ENCODE data around the gene CA11.

GRCh38 chr19:48683349-48683748, 37.4 kb upstream of the CA11 start:
- TF ChIP-seq YY1 (IDR thresholded peaks at IDR 0.05; ENCODE audit: low read depth) (no peak), EP300 (IDR thresholded peaks at IDR 0.05; ENCODE audit: borderline replicate concordance) (no peak), TCF12 (IDR thresholded peaks at IDR 0.05; ENCODE audit: low read depth) (no peak), ZBTB7A (IDR thresholded peaks at IDR 0.05; ENCODE audit: low read depth) (no peak), CEBPB (IDR thresholded peaks at IDR 0.05) (no peak), RAD21 (IDR thresholded peaks at IDR 0.05; ENCODE audit: low read depth) (no peak), FOXM1 (IDR thresholded peaks at IDR 0.05; ENCODE audit: borderline replicate concordance, low read depth) (no peak), MAX (IDR thresholded peaks at IDR 0.05) (no peak), REST (IDR thresholded peaks at IDR 0.05; ENCODE audit: low read depth) (no peak)
